ENCODE measurements around the gene ZNF3. TPM values are rescaled to one million over a fixed set of nuclear protein-coding genes. Genes with fewer than 3 reads are reported as not detected.

Gene ZNF3
- polyA plus RNA-seq, 1 donor (not counting 4 experiments of a cell fraction or from before 2014, with no cell fraction given) = 16.8 TPM

GRCh38 chr7:100072462-100072861 is 9.1 kb downstream of the ZNF3 start:
- dilution Hi-C loops (cut with MboI; ENCODE audit: extremely low pct_ligation_motif_present, low sequenced_read_pairs) = no loop called here
- Histone ChIP-seq H2AFZ (ENCODE audit: control insufficient read depth, low read length) (no peak overlapping the region), H3K4me3 (ENCODE audit: control insufficient read depth in 2 of 3, extremely low read depth in 1 of 3, insufficient read depth in 2 of 3, low read depth in 1 of 3, low read length in 3 of 3) (no peak overlapping the region), H3K27ac (ENCODE audit: control insufficient read depth, insufficient read depth, low read length) (no peak overlapping the region), H3K4me1 (ENCODE audit: control insufficient read depth, extremely low read depth, insufficient read depth, low read length) (no peaks in the 10 kb centered on the region), H3K79me2 (ENCODE audit: control insufficient read depth, insufficient read depth, low read length) (peaks cover 18% of the 10 kb centered on the region), H3K9ac (ENCODE audit: control insufficient read depth, extremely low read depth, insufficient read depth, low read length) (no peak overlapping the region), H3K4me2 (ENCODE audit: control insufficient read depth, extremely low read depth, insufficient read depth, low read depth, low read length) (no peak overlapping the region), H3K9me3 (ENCODE audit: control insufficient read depth, low read depth, low read length) (peaks cover 27% of the 10 kb centered on the region), H4K20me1 (ENCODE audit: control insufficient read depth, extremely low read depth, insufficient read depth, low read length) (no peaks in the 10 kb centered on the region), H3K9me1 (ENCODE audit: control insufficient read depth, extremely low read depth, insufficient read depth, low read length) (no peaks in the 10 kb centered on the region), H3K27me3 (ENCODE audit: control insufficient read depth, extremely low read depth, insufficient read depth, low read length) (no peaks in the 10 kb centered on the region), H3K36me3 (ENCODE audit: control insufficient read depth in 2 of 2, extremely low read depth in 1 of 2, insufficient read depth in 2 of 2, low read length in 2 of 2) (peaks cover 60 to 69% of the 10 kb centered on the region in 2 experiments)
- FAIRE-seq (no peak), DNase-seq (ENCODE audit: low read depth, low spot score) (no peak)
- TF ChIP-seq, protein P1, sequence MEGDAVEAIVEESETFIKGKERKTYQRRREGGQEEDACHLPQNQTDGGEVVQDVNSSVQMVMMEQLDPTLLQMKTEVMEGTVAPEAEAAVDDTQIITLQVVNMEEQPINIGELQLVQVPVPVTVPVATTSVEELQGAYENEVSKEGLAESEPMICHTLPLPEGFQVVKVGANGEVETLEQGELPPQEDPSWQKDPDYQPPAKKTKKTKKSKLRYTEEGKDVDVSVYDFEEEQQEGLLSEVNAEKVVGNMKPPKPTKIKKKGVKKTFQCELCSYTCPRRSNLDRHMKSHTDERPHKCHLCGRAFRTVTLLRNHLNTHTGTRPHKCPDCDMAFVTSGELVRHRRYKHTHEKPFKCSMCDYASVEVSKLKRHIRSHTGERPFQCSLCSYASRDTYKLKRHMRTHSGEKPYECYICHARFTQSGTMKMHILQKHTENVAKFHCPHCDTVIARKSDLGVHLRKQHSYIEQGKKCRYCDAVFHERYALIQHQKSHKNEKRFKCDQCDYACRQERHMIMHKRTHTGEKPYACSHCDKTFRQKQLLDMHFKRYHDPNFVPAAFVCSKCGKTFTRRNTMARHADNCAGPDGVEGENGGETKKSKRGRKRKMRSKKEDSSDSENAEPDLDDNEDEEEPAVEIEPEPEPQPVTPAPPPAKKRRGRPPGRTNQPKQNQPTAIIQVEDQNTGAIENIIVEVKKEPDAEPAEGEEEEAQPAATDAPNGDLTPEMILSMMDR (optimal IDR thresholded peaks at IDR 0.05 in 1 of 3, IDR thresholded peaks at IDR 0.05 in 1 of 3, conservative IDR thresholded peaks at IDR 0.05 in 1 of 3; ENCODE audit: extremely low read depth in 1 of 3, insufficient read depth in 2 of 3, low read length in 3 of 3) = no peak
- no peak for TF ChIP-seq EZH2 (IDR thresholded peaks at IDR 0.05; ENCODE audit: low read length)

GRCh38 chr7:100071018-100071723 is 10.4 kb downstream of the ZNF3 start:
- peaks cover 27% of the 10 kb centered on the region for H3K9me3 ChIP-seq (ENCODE audit: control insufficient read depth, low read depth, low read length)
- FAIRE-seq = no peak
- H3K79me2 ChIP-seq (ENCODE audit: control insufficient read depth, insufficient read depth, low read length) = peaks cover 9% of the 10 kb centered on the region
- no peak overlapping the region for H3K4me2 ChIP-seq (ENCODE audit: control insufficient read depth, extremely low read depth, insufficient read depth, low read depth, low read length)
- TF ChIP-seq, protein P1 (optimal IDR thresholded peaks at IDR 0.05 in 1 of 3, IDR thresholded peaks at IDR 0.05 in 1 of 3, conservative IDR thresholded peaks at IDR 0.05 in 1 of 3; ENCODE audit: extremely low read depth in 1 of 3, insufficient read depth in 2 of 3, low read length in 3 of 3) = no peak
- TF ChIP-seq EZH2 (IDR thresholded peaks at IDR 0.05; ENCODE audit: low read length) = no peak
- H3K27me3 ChIP-seq (ENCODE audit: control insufficient read depth, extremely low read depth, insufficient read depth, low read length) = no peaks in the 10 kb centered on the region
- peaks cover 53 to 61% of the 10 kb centered on the region in 2 experiments for H3K36me3 ChIP-seq (ENCODE audit: control insufficient read depth in 2 of 2, extremely low read depth in 1 of 2, insufficient read depth in 2 of 2, low read length in 2 of 2)
- no peak overlapping the region for H3K27ac ChIP-seq (ENCODE audit: control insufficient read depth, insufficient read depth, low read length)
- dilution Hi-C loops (cut with MboI; ENCODE audit: extremely low pct_ligation_motif_present, low sequenced_read_pairs) = no loop called here
- no peak for DNase-seq (ENCODE audit: low read depth, low spot score)
- H3K4me1 ChIP-seq (ENCODE audit: control insufficient read depth, extremely low read depth, insufficient read depth, low read length) = no peaks in the 10 kb centered on the region
- H4K20me1 ChIP-seq (ENCODE audit: control insufficient read depth, extremely low read depth, insufficient read depth, low read length) = no peaks in the 10 kb centered on the region
- H3K4me3 ChIP-seq (ENCODE audit: control insufficient read depth in 2 of 3, extremely low read depth in 1 of 3, insufficient read depth in 2 of 3, low read depth in 1 of 3, low read length in 3 of 3) = no peak overlapping the region
- H2AFZ ChIP-seq (ENCODE audit: control insufficient read depth, low read length) = no peak overlapping the region
- no peak overlapping the region for H3K9ac ChIP-seq (ENCODE audit: control insufficient read depth, extremely low read depth, insufficient read depth, low read length)
- no peaks in the 10 kb centered on the region for H3K9me1 ChIP-seq (ENCODE audit: control insufficient read depth, extremely low read depth, insufficient read depth, low read length)

Data from keratinocyte (primary cell).